Umbilical cord (tissue), 2 donors: Measurements from ENCODE around the gene ZBTB21. TPM values are rescaled to one million over a fixed set of nuclear protein-coding genes. Genes with fewer than 3 reads are reported as not detected.
"Not testable (repeated sequence)": the region's sequence is repeated elsewhere in the genome, so short reads cannot be mapped to it uniquely, and the experiment has no call there.

Experiments
- DNase-seq: peaks from one replicate; pipeline ENCODE4 v3.0.0-alpha.2; 2015; ENCODE audit warnings: low spot score
- total RNA-seq: library from RNA; depleted of rRNA; stranded (reverse); fragments of >200 nt; gene quantifications from one replicate; pipeline ENCODE4 v1.2.3, GENCODE V29; 2014; ENCODE audit warnings: low replicate concordance; ENCODE audit not compliant: insufficient read depth

Gene ZBTB21
- total RNA-seq, 1 donor from 2014 or later, result 12.5 TPM

- no peak for DNase-seq
Observed at GRCh38 chr21:41970106-41970391, 40.1 kb downstream of the ZBTB21 start.

DNA sequence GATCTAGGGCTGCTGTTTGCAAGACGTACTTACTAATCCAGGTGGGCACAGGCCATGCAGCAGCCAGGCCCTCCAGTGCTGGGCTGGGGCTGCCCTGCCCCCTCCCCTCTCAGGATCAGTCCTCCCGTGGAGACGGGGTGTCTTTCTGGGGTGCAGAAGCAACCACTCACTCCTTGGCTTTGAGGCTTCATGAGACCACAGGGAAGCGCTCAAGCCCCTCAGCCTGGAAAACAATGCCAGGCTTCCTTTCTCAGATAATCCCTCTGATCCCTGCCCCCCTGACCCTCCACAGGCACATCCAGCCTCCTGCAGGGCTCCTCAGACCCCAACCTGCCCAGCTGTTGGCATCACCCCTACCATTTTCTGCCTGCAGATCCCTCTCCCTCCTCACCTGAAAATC, 42.5 kb downstream of the ZBTB21 start:
- no peak for DNase-seq

GRCh38 chr21:41966872-41967621, 43.1 kb downstream of the ZBTB21 start:
- no peak for DNase-seq

- DNase-seq, result no peak
Observed at GRCh38 chr21:41966041-41966833, 43.9 kb downstream of the ZBTB21 start.

DNA sequence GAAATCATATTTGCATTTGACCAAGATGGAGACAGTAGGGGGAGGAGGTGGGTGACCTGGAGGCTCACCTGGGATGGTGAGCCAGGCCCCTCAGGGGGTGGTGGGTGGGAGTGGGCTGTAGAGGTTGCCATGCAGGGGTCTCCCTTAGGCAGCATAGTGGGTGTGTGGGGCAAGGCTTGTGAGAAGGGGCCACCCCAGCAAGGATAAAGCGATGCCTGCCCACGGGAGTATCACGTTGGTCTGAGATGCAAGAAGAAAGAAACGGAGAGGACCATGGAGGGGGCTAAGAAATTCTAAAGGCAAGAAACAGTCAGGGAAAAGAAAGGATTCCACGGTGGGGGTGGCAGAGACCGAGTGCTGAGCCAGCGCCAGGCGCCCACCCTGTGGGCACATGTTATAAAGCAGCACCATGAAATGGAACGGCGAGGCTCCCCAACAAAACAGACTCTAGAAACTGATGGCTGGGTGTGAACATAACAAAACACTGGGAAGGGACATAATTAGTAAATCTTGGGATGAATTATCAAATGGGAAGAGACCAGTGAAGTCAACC, 44.6 kb downstream of the ZBTB21 start:
- no peak for DNase-seq

GRCh38 chr21:41965045-41965444, 45.1 kb downstream of the ZBTB21 start:
- DNase-seq, result no peak

- DNase-seq, result no peak
Observed at GRCh38 chr21:41964171-41964570, 46.0 kb downstream of the ZBTB21 start.

DNA sequence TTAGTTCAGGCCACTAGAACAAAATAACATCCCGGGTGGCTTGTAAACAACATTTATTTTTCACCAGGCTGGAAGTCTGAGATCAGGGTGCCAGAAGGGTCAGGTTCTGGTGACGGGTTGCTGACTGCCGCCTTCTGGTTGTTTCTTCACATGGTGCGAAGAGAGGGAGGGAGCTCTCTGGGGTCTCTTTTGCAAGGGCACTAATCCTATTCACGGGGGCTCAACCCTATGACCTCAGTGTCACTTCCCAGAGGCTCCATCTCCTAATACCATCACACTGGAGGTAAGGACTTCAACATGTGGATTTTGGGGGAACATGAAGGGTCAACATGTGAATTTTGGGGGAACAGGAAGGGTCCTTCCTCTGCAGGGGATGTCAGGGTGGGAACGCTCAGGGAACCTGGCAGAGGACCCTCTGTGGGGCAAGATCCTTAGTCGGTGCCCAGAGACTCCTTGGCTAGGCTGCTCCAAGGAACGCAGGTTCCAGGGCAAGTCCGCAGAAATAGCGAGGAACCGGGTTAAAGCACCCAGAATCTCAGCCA, 47.7 kb downstream of the ZBTB21 start:
- DNase-seq, result no peak

- DNase-seq, result no peak
Observed at GRCh38 chr21:41961753-41962152, 48.4 kb downstream of the ZBTB21 start.

- no peak for DNase-seq
Observed at GRCh38 chr21:41961282-41961701, 48.9 kb downstream of the ZBTB21 start.

- DNase-seq, result no peak
Observed at GRCh38 chr21:41960386-41960785, 49.8 kb downstream of the ZBTB21 start.

DNA sequence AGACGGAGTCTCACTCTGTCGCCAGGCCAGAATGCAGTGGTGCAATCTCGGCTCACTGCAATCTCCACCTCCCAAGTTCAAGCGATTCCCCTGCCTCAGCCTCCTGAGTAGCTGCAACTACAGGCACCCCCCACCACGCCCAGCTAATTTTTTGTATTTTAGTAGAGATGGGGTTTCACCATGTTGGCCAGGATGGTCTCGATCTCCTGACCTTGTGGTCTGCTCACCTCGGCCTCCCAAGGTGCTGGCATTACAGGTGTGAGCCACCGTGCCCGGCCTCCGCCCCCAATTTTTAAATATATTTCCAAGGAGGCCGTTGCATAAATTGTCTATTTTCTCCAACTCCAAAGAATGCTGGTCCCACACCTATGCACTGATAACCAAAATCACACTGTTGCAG, 50.5 kb downstream of the ZBTB21 start:
- not testable (repeated sequence) for DNase-seq

DNA sequence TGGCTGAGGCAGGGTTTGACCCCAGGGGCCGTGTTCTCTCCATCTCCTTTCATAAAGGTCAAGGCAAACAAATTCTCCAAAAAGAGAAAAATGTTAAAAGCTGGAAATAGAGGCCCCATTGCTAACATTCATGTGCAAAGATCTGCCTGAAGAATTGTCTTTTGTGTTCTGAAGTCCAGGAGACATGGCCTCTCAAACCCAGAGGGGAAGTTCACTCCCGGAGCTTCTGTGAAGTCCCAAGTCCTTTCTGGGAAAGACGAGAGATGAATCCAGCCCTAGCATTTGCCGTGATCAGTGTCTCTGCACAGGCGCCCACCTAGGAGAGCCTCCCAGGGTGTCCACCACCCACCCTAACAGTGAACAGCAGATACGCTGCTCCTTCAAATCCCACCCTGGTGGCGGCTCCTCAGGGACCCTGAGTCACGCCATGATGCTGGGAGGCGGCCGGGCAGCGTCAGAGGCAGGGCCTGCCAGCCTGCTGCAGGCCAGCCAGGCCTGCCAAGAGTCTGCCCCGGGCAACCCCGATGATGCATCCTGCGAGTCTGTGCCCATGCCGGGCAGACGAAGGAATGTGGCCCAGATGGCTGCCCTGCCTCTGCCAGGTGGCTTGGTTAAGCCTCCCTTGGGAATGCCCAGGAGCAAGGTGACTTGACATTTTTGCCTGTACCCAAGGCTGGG, 51.1 kb downstream of the ZBTB21 start:
- DNase-seq, result no peak

DNA sequence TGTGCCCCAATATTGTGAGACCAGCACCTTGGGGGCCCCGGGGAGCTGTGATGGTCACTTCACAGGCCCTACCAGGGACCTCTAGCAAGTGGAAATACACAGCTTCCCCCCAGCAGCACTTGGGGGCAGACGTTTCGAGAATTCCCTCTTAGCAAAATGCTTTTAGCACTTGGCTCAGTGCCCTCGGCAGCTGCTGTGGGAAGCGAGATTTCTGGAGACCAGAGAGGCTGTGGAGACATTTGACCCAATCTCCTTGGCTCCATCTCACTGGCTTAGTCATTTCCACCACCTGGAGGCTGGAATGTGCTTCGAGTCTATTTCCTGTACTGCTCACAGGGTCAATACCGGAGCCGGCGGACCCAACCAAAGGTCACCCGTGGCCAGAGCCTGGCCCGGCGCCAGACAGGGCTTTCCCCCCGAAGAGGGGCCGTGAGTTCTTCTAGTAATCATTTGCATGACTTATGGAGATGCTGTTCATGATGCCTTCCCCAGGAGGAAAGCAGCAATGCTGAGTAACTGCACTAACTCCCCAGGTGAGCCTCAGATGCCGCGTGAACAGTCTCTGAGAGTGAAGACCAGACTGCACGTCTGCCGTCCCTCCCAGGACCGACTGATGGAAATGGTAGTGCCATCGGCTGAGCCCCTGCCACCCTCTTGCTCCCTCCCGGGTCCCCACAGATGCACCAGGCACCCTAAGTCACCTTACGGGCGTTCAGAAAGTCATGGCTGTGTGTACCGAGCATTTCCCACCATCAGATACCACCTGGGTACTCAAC, 52.0 kb downstream of the ZBTB21 start:
- DNase-seq, result peak; percentile 82

GRCh38 chr21:41956926-41957729, 53.0 kb downstream of the ZBTB21 start:
- peak; percentile 71 for DNase-seq

DNA sequence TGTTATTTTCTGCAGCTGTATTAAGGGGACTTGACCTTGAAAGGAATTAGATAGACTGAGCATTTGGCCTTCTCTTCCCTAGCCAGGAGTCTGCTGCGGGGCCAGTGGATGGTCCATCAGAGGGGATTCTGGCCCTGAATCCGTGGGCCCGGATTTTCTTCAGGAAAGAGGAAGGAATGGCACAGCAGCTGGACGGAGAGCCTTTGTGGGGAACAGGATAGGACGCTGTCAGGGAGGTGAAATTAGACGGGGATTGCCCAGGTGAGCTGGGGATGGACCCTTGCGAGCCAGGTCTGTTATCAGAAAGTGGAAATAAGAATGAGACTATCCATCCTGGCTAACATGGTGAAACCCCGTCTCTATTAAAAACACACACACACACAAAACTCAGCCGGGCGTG, 54.6 kb downstream of the ZBTB21 start:
- no peak for DNase-seq

DNA sequence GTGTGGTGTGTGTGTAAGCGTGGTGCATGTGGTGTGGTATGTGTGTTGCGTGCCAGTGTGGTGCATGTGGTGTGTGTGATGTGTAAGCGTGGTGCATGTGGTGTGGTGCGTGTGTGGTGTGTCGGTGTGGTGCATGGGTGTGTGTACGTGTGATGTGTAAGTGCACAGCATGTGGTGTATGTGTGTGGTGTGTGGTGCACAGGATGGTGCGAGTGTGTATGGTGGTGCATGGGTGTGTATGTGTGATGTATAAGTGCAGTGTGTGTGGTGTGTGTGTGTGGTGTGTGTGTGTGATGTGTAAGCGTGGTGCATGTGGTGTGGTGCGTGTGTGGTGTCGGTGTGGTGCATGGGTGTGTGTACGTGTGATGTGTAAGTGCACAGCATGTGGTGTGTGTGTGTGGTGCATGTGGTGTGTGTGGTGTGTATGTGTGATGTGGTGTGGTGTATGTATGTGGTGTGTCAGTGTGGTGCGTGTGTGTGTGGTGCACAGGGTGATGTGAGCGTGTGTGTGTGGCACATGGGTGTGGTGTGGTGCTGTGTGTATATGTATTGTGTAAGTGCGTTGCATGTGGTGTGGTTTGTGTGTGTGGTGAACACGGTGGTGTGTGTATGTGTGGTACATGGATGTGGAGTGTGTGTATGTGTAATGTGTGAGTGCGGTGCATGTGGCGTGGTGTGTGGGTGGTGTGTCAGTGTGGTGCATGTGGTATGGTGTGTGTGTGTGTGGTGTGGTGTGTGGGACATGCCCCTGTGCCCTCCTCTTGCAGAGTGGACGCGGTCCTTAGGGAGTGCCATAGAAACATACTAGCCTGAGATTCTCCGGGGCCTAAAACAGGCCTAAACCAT, 55.3 kb downstream of the ZBTB21 start:
- DNase-seq, result no peak

GRCh38 chr21:41953831-41954653, 56.1 kb downstream of the ZBTB21 start, which contains the start of gene C2CD2:
C2CD2 (minus strand) TSS chr21:41954018; CDS start chr21:41953648, 370 bp downstream.
- DNase-seq, result peak; percentile 82
